Type B pancreatic cell (in vitro differentiated cells): ENCODE data around the gene ELP1. TPM values are rescaled to one million over a fixed set of nuclear protein-coding genes. Genes with fewer than 3 reads are reported as not detected.

Experiments
- DNase-seq: peaks from one replicate; pipeline ENCODE4 v3.0.0; 2021; ENCODE audit warnings: mixed read lengths; ENCODE audit not compliant: unreplicated experiment; ENCODE audit errors: extremely low spot score
- H3K27ac Mint-ChIP-seq: 2 replicates; pipeline ENCODE4 v1.8.0; 2021; ENCODE audit warnings: mild to moderate bottlenecking, mixed read lengths
- H3K27me3 Mint-ChIP-seq: 2 replicates; pipeline ENCODE4 v1.8.0; 2021; ENCODE audit warnings: mixed read lengths
- H3K36me3 Mint-ChIP-seq: 2 replicates; pipeline ENCODE4 v1.8.0; 2021; ENCODE audit warnings: mixed read lengths
- H3K4me1 Mint-ChIP-seq: one replicate; pipeline ENCODE4 v1.8.0; 2021; ENCODE audit warnings: mixed read lengths; ENCODE audit not compliant: unreplicated experiment
- H3K4me3 Mint-ChIP-seq: 2 replicates; pipeline ENCODE4 v1.8.0; 2021; ENCODE audit warnings: mild to moderate bottlenecking, mixed read lengths
- H3K9me3 Mint-ChIP-seq: 2 replicates; pipeline ENCODE4 v1.8.0; 2021; ENCODE audit warnings: mixed read lengths
- total RNA-seq: library from RNA; stranded (reverse); gene quantifications from 2 replicates; pipeline ENCODE4 v1.2.1, GENCODE V29; 2021; ENCODE audit warnings: low replicate concordance
- TF ChIP-seq, protein P1 (sequence below): fragments of 200-600 bp; sonication (generic); conservative IDR thresholded peaks from 2 replicates; pipeline ENCODE4 v1.5.0; 2021; ENCODE audit warnings: antibody characterized with exemption, mild to moderate bottlenecking

Gene ELP1
- total RNA-seq, 1 donor from 2014 or later: 42.5 TPM

DNA sequence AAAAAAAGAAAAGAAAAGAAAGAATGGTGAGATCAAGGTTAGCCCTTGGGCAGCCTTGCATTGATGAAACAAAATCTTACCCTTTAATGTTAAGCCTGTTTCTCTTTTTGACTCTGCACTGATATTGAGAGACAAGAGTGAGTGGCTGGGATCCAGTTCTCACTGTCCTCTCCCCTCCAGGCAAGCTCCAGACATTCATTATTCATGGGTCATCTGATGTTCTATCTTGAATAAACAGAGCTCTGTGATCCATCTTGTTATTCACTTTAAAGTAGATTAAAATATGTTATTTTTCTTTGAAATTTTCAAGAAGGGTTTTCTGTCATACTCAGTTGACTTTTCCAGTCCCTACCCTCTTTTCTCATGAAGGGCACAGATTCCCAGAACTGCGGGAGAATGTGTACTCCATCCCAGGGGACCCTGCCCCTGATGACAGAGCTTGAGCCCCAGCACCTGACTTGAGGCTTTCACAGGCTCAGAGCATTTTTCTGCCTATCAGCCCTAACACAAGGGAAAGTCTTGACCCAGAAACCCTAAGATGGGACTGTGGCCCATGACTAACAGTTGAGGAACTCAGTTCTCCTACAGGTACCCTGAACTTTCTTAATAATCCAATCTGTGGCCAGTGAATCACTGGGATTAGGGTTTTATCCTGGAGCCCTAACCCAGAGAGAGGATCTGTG is 102.3 kb downstream of the ELP1 start:
- Mint-ChIP-seq H3K9me3 (no peaks in the 10 kb centered on the region), H3K27me3 (peaks cover 4% of the 10 kb centered on the region), H3K4me1 (no peaks in the 10 kb centered on the region), H3K36me3 (no peaks in the 10 kb centered on the region), H3K4me3 (no peak overlapping the region), H3K27ac (peak overlapping the region; percentile 38)
- DNase-seq: no peak
- TF ChIP-seq, protein P1, sequence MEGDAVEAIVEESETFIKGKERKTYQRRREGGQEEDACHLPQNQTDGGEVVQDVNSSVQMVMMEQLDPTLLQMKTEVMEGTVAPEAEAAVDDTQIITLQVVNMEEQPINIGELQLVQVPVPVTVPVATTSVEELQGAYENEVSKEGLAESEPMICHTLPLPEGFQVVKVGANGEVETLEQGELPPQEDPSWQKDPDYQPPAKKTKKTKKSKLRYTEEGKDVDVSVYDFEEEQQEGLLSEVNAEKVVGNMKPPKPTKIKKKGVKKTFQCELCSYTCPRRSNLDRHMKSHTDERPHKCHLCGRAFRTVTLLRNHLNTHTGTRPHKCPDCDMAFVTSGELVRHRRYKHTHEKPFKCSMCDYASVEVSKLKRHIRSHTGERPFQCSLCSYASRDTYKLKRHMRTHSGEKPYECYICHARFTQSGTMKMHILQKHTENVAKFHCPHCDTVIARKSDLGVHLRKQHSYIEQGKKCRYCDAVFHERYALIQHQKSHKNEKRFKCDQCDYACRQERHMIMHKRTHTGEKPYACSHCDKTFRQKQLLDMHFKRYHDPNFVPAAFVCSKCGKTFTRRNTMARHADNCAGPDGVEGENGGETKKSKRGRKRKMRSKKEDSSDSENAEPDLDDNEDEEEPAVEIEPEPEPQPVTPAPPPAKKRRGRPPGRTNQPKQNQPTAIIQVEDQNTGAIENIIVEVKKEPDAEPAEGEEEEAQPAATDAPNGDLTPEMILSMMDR: no peak

DNA sequence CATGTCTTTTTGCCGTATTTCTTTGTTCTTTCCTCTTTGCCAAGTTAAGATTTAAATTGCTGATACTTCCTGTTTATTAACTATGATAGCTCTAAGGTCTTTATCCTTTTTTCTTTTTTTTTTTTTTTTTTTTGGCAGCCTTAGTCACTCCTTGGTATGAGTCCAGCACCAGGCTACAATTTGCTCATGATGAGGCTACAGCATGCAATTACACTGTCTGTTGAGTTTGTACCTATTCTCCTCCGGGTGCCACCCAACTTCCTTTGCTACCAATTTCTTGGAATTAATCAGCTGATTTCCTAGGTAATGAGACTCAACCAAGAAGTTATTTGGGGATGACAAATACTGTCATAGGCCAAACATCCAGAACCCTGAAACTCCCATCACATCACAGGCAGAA is 103.7 kb downstream of the ELP1 start:
- Mint-ChIP-seq H3K4me3 (no peak overlapping the region), H3K36me3 (no peaks in the 10 kb centered on the region), H3K4me1 (no peaks in the 10 kb centered on the region), H3K27me3 (peaks cover 4% of the 10 kb centered on the region), H3K9me3 (no peaks in the 10 kb centered on the region), H3K27ac (no peak overlapping the region)
- DNase-seq: no peak
- TF ChIP-seq, protein P1: no peak

DNA sequence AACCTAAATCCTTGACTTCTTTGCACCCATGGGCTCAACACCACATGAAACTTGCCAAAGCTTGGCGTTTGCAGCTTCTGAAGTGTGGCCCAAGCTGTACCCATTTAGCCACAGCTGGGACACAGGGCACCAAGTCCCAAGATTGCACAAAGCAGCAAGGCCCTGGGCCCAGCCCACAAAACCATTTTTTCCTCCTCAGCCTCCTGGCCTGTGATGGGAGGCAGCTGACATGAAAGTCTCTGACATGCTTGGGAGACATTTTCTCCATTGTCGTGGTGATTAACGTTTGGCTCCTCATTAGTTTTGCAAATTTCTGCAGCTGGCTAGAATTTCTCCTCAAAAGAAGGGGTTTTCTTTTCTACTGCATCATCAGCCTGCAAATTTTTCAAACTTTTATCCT is 110.1 kb downstream of the ELP1 start:
- peaks cover 8% of the 10 kb centered on the region for H3K9me3 Mint-ChIP-seq
- DNase-seq: no peak
- H3K27me3 Mint-ChIP-seq: peaks cover 4% of the 10 kb centered on the region
- no peaks in the 10 kb centered on the region for H3K36me3 Mint-ChIP-seq
- TF ChIP-seq, protein P1: no peak
- H3K4me1 Mint-ChIP-seq: no peaks in the 10 kb centered on the region
- H3K27ac Mint-ChIP-seq: no peak overlapping the region
- H3K4me3 Mint-ChIP-seq: no peak overlapping the region

Other genes with a start within 250 kb of the ELP1 start
- not detected in 2 replicates for gene ACTL7B, start 78.1 kb downstream of the ELP1 start, total RNA-seq
- gene ACTL7A, start 71.9 kb downstream of the ELP1 start, total RNA-seq: not detected in 2 replicates
- gene ABITRAM, start 276 bp upstream of the ELP1 start, total RNA-seq: 19.4 and 21.7 TPM in 2 replicates
- 29.7 and 36.0 TPM in 2 replicates for gene CTNNAL1, start 79.4 kb upstream of the ELP1 start, total RNA-seq
- 44.4 and 49.2 TPM in 2 replicates for gene TMEM245, start 185.8 kb upstream of the ELP1 start, total RNA-seq
- gene FRRS1L, start 233.1 kb upstream of the ELP1 start, total RNA-seq: 5.9 and 7.2 TPM in 2 replicates